WTC11 (cell line): ENCODE results near the gene NET1. TPM values are rescaled to one million over a fixed set of nuclear protein-coding genes. Genes with fewer than 3 reads are reported as not detected.

Source experiments
- ATAC-seq: fragments of 200-7000 bp; cut with Tn5 transposase; 2 replicates; pipeline ENCODE4 v1.10.0; 2021; ENCODE audit warnings: mild to moderate bottlenecking, moderate library complexity
- CTCF ChIA-PET: fragments of 300-600 bp; sonication (Branson Sonifier 250); formaldehyde crosslinking; loops from one replicate; lab custom pipeline; 2021; ENCODE audit warnings: antibody characterized with exemption; lab: Charles Lee
- POLR2A ChIA-PET: fragments of 350-600 bp; sonication (Branson Sonifier 250); formaldehyde crosslinking; loops from one replicate; lab custom pipeline; 2021; ENCODE audit warnings: antibody characterized with exemption; lab: Charles Lee
- DNase-seq: peaks from one replicate; pipeline ENCODE4 v3.0.0; 2021; ENCODE audit warnings: low spot score
- H3K27ac Mint-ChIP-seq: 2 replicates; pipeline ENCODE4 v1.8.0; 2021; ENCODE audit warnings: mixed read lengths
- H3K27me3 Mint-ChIP-seq: 2 replicates; pipeline ENCODE4 v1.8.0; 2021; ENCODE audit warnings: low read depth, mild to moderate bottlenecking, moderate library complexity, mixed read lengths
- H3K36me3 Mint-ChIP-seq: 2 replicates; pipeline ENCODE4 v1.8.0; 2021; ENCODE audit warnings: mixed read lengths
- H3K4me1 Mint-ChIP-seq: 2 replicates; pipeline ENCODE4 v1.8.0; 2022; ENCODE audit warnings: mixed read lengths
- H3K4me3 Mint-ChIP-seq: 2 replicates; pipeline ENCODE4 v1.8.0; 2021; ENCODE audit warnings: mild to moderate bottlenecking, moderate library complexity, mixed read lengths
- H3K9me3 Mint-ChIP-seq: 2 replicates; pipeline ENCODE4 v1.8.0; 2021; ENCODE audit warnings: mixed read lengths
- ARID4B ChIP-seq: sonication (generic); formaldehyde crosslinking; IDR thresholded peaks from 2 replicates; pipeline ENCODE4 v1.8.0; 2023; ENCODE audit warnings: missing genetic modification reagents, mild to moderate bottlenecking, borderline replicate concordance
- EMX1 ChIP-seq: fragments of 250-450 bp; sonication (Bioruptor Pico); IDR thresholded peaks from 2 replicates; pipeline ENCODE4 v1.8.0; 2021; ENCODE audit warnings: mild to moderate bottlenecking
- FOXJ3 ChIP-seq: sonication (generic); formaldehyde crosslinking; IDR thresholded peaks from 2 replicates; pipeline ENCODE4 v1.9.0; 2021; ENCODE audit warnings: missing genetic modification reagents, mild to moderate bottlenecking, borderline replicate concordance
- JAZF1 ChIP-seq: fragments of 250-450 bp; sonication (Bioruptor Pico); IDR thresholded peaks from 2 replicates; pipeline ENCODE4 v1.9.0; 2021; ENCODE audit warnings: moderate library complexity, mild to moderate bottlenecking, inconsistent platforms
- KAT7 ChIP-seq: sonication (generic); formaldehyde crosslinking; IDR thresholded peaks from 2 replicates; pipeline ENCODE4 v1.8.1; 2023; ENCODE audit warnings: missing genetic modification reagents, mild to moderate bottlenecking, borderline replicate concordance
- NFE2L1 ChIP-seq: sonication (generic); formaldehyde crosslinking; IDR thresholded peaks from 2 replicates; pipeline ENCODE4 v1.8.1; 2023; ENCODE audit warnings: missing genetic modification reagents
- NR2C2 ChIP-seq: sonication (generic); formaldehyde crosslinking; IDR thresholded peaks from 2 replicates; pipeline ENCODE4 v1.8.0; 2022; ENCODE audit warnings: mild to moderate bottlenecking, missing genetic modification reagents
- PREB ChIP-seq: sonication (generic); formaldehyde crosslinking; IDR thresholded peaks from 2 replicates; pipeline ENCODE4 v1.8.1; 2022; ENCODE audit warnings: mild to moderate bottlenecking, missing genetic modification reagents, moderate library complexity, borderline replicate concordance
- SMAD4 ChIP-seq: sonication (generic); formaldehyde crosslinking; IDR thresholded peaks from 2 replicates; pipeline ENCODE4 v1.8.0; 2022; ENCODE audit warnings: mild to moderate bottlenecking, missing genetic modification reagents
- ZNF219 ChIP-seq: sonication (generic); formaldehyde crosslinking; IDR thresholded peaks from 2 replicates; pipeline ENCODE4 v1.8.0; 2023; ENCODE audit warnings: missing genetic modification reagents, mild to moderate bottlenecking, borderline replicate concordance
- ZNF232 ChIP-seq: sonication (generic); formaldehyde crosslinking; IDR thresholded peaks from 2 replicates; pipeline ENCODE4 v1.8.0; 2022; ENCODE audit warnings: mild to moderate bottlenecking, missing genetic modification reagents
- ZNF317 ChIP-seq: sonication (generic); formaldehyde crosslinking; IDR thresholded peaks from 2 replicates; pipeline ENCODE4 v1.8.1; 2023; ENCODE audit warnings: low read depth, mild to moderate bottlenecking, moderate library complexity, missing genetic modification reagents, borderline replicate concordance
- ZNF396 ChIP-seq: fragments of 250-450 bp; sonication (Bioruptor Pico); IDR thresholded peaks from 2 replicates; pipeline ENCODE4 v1.8.0; 2021; ENCODE audit warnings: mild to moderate bottlenecking, moderate library complexity, borderline replicate concordance
- ZNF423 ChIP-seq: fragments of 250-450 bp; sonication (Bioruptor Pico); IDR thresholded peaks from 2 replicates; pipeline ENCODE4 v2.1.2; 2022; ENCODE audit warnings: mild to moderate bottlenecking, moderate library complexity
- ZNF671 ChIP-seq: fragments of 250-450 bp; sonication (Bioruptor Pico); IDR thresholded peaks from 2 replicates; pipeline ENCODE4 v1.8.0; 2021; ENCODE audit warnings: mild to moderate bottlenecking
- total RNA-seq: library from RNA; stranded (reverse); gene quantifications from 3 replicates; pipeline ENCODE4 v1.2.3, GENCODE V29; 2021
- TF ChIP-seq, protein P1 (sequence below): sonication (generic); formaldehyde crosslinking; conservative IDR thresholded peaks from 2 replicates; pipeline ENCODE4 v1.8.1; 2022; ENCODE audit warnings: mild to moderate bottlenecking, missing genetic modification reagents
- TF ChIP-seq, protein P2 (sequence below): fragments of 250-450 bp; sonication (Bioruptor Pico); IDR thresholded peaks from 2 replicates; pipeline ENCODE4 v1.9.0; 2021; ENCODE audit warnings: moderate library complexity, mild to moderate bottlenecking, inconsistent platforms, borderline replicate concordance
- TF ChIP-seq, protein P3 (sequence below): sonication (generic); formaldehyde crosslinking; IDR thresholded peaks from 2 replicates; pipeline ENCODE4 v1.8.1; 2023; ENCODE audit warnings: mild to moderate bottlenecking, missing genetic modification reagents, moderate library complexity
- TF ChIP-seq, protein P4 (sequence below): sonication (generic); formaldehyde crosslinking; conservative IDR thresholded peaks from 2 replicates; pipeline ENCODE4 v1.8.1; 2023; ENCODE audit warnings: mild to moderate bottlenecking, low read depth, missing genetic modification reagents, moderate library complexity

Gene NET1
- total RNA-seq, 1 experiment from 2014 or later = 85.4 TPM

DNA sequence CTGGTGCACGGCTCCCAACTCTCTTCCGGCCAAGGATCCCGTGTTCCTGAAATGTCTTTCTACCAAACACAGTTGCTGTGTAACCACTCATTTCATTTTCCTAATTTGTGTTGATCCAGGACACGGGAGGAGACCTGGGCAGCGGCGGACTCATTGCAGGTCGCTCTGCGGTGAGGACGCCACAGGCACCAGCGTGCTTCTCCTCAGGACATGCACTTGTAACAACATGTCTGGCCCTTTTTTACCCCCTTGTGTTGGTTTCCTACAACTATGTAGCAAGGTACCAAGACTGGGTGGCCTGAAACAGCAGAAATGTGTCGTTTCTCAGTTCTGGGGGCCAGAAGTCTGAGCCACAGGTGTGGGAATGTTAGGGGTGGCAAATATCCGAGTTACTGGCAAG is 68.8 kb downstream of the NET1 start:
- DNase-seq (no peak), ATAC-seq (no peak)
- Mint-ChIP-seq H3K4me3 (no peak overlapping the region), H3K4me1 (peaks cover 9% of the 10 kb centered on the region), H3K36me3 (no peaks in the 10 kb centered on the region), H3K27me3 (peaks cover 2% of the 10 kb centered on the region), H3K27ac (no peak overlapping the region), H3K9me3 (0 out of 2 replicates have a peak, but pooled peaks cover 5% of the 10 kb centered on the region)
- TF ChIP-seq SMAD4 (CRISPR knock-in tag) (no peak), KAT7 (CRISPR knock-in tag) (no peak), ZNF396 (CRISPR knock-in tag) (no peak), ZNF423 (CRISPR knock-in tag) (no peak), NFE2L1 (CRISPR knock-in tag) (no peak), FOXJ3 (no peak), ZNF232 (CRISPR knock-in tag) (no peak)
- TF ChIP-seq, protein P1, sequence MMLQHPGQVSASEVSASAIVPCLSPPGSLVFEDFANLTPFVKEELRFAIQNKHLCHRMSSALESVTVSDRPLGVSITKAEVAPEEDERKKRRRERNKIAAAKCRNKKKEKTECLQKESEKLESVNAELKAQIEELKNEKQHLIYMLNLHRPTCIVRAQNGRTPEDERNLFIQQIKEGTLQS (CRISPR knock-in tag) = no peak
- ChIA-PET POLR2A (no interaction called here), CTCF (no interaction called here)

DNA sequence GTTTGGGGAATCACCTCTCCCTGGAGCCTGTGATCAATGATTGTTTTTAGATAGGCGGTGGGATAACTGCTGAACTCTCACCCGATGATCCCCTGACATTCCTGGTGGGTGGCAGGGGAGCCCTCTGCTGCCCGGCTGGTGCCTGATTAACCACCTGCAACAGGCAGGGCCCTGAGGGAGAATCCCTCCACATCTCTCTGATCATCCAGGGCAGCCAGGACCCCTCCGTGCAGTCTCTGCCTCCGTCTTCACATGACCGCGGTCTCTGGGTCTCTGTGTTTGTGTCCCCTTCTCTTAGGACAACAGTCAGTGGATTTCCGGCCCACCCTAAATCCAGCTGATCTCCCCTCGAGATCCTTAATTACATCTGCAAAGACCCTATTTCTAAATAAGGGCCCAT is 69.7 kb downstream of the NET1 start:
- Mint-ChIP-seq H3K27ac (no peak overlapping the region), H3K4me1 (peaks cover 17% of the 10 kb centered on the region), H3K27me3 (peaks cover 2% of the 10 kb centered on the region), H3K9me3 (0 out of 2 replicates have a peak, but pooled peaks cover 5% of the 10 kb centered on the region), H3K36me3 (no peaks in the 10 kb centered on the region), H3K4me3 (no peak overlapping the region)
- no peak for TF ChIP-seq ZNF232 (CRISPR knock-in tag)
- TF ChIP-seq, protein P1 (CRISPR knock-in tag) = no peak
- TF ChIP-seq, protein P2, sequence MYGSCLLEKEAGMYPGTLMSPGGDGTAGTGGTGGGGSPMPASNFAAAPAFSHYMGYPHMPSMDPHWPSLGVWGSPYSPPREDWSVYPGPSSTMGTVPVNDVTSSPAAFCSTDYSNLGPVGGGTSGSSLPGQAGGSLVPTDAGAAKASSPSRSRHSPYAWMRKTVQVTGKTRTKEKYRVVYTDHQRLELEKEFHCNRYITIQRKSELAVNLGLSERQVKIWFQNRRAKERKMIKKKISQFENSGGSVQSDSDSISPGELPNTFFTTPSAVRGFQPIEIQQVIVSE (CRISPR knock-in tag) = no peak
- TF ChIP-seq ARID4B (CRISPR knock-in tag) = no peak
- no peak for DNase-seq
- POLR2A ChIA-PET = no interaction called here
- ATAC-seq = no peak
- CTCF ChIA-PET = no interaction called here

GRCh38 chr10:5484205-5484604 is 71.8 kb downstream of the NET1 start:
- ChIA-PET POLR2A (interaction anchor here (0.6 to 0.7 kb wide), 2 partner anchors 17 to 35 kb away, joined by 3 read pairs; no protein-coding TSS in a partner anchor), CTCF (interaction anchor here (1.2 kb wide), 1 partner anchor 97 kb away, joined by 3 read pairs; no protein-coding TSS in a partner anchor)
- no peaks in the 10 kb centered on the region; the same call in none of the 2 replicates for H3K27me3 Mint-ChIP-seq
- peaks cover 28% of the 10 kb centered on the region for H3K4me1 Mint-ChIP-seq
- no peak overlapping the region for H3K27ac Mint-ChIP-seq
- H3K4me3 Mint-ChIP-seq = no peak overlapping the region
- H3K9me3 Mint-ChIP-seq = 0 out of 2 replicates have a peak, but pooled peaks cover 5% of the 10 kb centered on the region
- DNase-seq = no peak
- ATAC-seq = no peak
- H3K36me3 Mint-ChIP-seq = no peaks in the 10 kb centered on the region
- TF ChIP-seq, protein P3, sequence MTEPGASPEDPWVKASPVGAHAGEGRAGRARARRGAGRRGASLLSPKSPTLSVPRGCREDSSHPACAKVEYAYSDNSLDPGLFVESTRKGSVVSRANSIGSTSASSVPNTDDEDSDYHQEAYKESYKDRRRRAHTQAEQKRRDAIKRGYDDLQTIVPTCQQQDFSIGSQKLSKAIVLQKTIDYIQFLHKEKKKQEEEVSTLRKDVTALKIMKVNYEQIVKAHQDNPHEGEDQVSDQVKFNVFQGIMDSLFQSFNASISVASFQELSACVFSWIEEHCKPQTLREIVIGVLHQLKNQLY = no peak
- TF ChIP-seq ZNF219 (CRISPR knock-in tag) = no peak
- TF ChIP-seq NR2C2 = no peak
- no peak for TF ChIP-seq JAZF1 (CRISPR knock-in tag)
- no peak for TF ChIP-seq EMX1 (CRISPR knock-in tag)
- TF ChIP-seq PREB (CRISPR knock-in tag) = no peak
- TF ChIP-seq, protein P4, sequence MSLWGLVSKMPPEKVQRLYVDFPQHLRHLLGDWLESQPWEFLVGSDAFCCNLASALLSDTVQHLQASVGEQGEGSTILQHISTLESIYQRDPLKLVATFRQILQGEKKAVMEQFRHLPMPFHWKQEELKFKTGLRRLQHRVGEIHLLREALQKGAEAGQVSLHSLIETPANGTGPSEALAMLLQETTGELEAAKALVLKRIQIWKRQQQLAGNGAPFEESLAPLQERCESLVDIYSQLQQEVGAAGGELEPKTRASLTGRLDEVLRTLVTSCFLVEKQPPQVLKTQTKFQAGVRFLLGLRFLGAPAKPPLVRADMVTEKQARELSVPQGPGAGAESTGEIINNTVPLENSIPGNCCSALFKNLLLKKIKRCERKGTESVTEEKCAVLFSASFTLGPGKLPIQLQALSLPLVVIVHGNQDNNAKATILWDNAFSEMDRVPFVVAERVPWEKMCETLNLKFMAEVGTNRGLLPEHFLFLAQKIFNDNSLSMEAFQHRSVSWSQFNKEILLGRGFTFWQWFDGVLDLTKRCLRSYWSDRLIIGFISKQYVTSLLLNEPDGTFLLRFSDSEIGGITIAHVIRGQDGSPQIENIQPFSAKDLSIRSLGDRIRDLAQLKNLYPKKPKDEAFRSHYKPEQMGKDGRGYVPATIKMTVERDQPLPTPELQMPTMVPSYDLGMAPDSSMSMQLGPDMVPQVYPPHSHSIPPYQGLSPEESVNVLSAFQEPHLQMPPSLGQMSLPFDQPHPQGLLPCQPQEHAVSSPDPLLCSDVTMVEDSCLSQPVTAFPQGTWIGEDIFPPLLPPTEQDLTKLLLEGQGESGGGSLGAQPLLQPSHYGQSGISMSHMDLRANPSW = no peak
- TF ChIP-seq ZNF317 = no peak
- no peak for TF ChIP-seq ZNF671 (CRISPR knock-in tag)
